NCI-H524 treated with DMSO at 0.1 percent for 48 hours (cell line): ENCODE measurements around the gene LRRFIP2.
"Not testable (repeated sequence)": the region's sequence is repeated elsewhere in the genome, so short reads cannot be mapped to it uniquely, and the experiment has no call there.

Source experiments
- DNase-seq: peaks from one replicate; lab custom pipeline; 2025; lab: John Stamatoyannopoulos, UW

LRRFIP2 gene

DNA sequence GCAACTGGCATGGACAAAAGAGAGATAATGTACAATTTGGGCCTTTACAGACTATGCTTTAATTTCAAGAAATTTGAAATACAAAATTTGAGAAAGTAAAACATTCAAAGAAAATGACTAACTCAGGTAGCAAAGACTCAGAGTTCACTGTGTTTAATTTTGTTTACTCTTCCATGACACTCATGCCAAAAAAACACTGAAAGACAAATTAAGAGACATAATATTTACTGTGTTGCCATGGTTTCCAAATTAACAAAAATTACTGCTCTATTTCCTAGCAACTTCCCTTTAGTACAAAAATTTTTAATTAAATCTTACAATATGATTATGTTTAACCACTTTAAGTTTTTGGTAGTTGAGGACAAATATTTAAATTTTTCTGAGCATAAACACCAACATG, 29.6 kb downstream of the LRRFIP2 start:
- DNase-seq = no peak

DNA sequence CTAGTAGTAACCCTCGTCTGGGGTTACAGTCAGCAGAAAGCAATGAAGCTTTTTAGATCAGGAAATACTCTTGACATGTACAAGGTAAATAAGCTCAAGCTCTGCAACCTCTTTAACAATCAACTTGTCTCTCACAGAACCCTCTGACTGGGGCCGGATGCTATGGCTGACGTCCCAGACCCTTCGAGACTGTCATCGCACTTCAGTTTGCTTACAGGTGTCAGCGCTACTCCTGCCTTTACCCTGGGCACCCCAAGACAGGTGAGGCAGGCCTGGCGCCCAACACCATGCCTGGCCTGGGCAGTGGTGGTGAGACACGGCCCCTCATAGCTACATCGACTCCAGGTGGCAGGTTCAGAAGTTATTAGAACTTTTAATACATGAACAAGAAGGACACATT, 30.6 kb downstream of the LRRFIP2 start:
- no peak for DNase-seq

- no peak for DNase-seq
Measured at GRCh38 chr3:37141676-37142075, 32.7 kb downstream of the LRRFIP2 start.

DNA sequence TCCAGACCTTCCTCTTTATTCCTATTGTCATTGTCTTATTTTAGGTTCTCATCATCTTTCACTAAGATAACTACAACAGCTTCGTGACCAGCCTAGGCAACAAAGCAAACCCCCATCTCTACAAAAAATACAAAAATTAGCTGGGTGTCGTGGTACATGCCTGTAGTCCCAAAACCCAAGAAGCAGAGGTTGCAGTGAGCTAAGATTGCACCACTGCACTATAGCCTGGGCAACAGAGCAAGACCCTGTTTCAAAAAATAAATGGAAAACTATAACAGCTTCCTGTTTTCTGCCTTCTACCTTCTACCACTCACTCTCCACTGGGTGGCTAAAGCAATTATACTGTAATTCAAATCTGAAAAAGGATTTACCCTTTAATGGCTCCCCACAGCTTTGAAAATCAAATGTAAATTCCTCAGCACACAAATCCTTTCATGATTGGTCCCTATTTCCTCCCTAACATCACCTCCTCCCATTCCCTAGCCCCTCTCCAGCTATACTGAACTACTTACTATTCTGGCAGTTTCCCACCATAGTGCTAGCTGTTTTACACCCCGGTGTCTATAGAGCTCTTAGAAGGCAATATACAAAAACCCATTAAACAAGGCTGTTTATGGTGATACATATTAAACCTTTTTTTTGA, 33.4 kb downstream of the LRRFIP2 start:
- DNase-seq = no peak

GRCh38 chr3:37139567-37140052, 34.8 kb downstream of the LRRFIP2 start:
- no peak for DNase-seq

- no peak for DNase-seq
Measured at GRCh38 chr3:37138816-37139215, 35.6 kb downstream of the LRRFIP2 start.

- no peak for DNase-seq
Measured at GRCh38 chr3:37137516-37137915, 36.9 kb downstream of the LRRFIP2 start.

DNA sequence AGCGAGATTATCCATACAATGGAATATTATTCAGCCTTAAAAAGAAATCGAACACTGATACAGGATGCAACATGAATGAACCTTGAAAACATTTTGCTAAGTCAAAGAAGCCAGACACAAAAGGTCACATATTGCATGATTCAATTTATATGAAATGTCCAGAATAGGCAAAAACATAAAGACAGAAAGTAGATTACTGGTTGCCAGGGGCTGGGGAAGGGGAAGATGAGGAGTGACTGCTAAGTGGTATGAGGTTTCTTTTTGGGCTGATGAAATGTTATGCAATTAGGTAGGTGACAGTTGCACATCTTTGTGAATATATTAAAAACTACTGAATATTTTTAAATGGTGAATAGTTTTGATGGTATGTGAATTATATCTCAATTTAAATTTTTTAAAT, 38.3 kb downstream of the LRRFIP2 start:
- DNase-seq = no peak

GRCh38 chr3:37135561-37135960, 38.8 kb downstream of the LRRFIP2 start:
- DNase-seq = no peak

DNA sequence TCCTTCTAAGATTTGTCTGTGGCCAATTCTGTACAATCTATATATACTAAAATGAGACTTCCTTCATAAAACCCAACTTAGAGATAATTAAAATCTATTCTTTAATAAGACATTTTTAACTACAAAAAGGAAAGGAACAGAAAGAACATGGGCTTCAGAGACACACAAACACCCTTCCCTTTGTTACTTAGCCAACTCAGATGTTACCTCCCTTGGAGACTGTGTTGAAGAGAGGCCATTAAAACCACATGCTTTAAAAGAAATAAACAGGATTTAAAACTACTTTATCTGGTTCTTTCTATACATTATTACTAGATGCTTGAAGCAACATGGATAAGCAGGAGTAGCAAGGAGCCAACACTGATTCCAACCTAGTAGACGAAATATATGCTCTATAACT, 42.0 kb downstream of the LRRFIP2 start:
- no peak for DNase-seq

DNA sequence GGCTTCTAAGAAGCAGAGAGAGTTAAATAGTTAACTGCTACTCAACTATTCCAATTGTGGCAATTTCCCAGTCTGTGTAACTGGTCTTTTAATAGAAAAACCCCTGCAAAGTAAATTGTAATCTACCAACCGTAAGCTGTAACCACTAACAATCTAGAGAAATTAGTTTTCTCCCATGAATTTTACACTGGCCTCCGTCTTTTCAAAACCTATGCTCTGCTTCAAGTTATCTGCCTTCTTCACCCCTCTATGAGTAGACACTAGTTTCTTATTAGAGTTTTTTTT, 42.6 kb downstream of the LRRFIP2 start:
- DNase-seq = no peak

GRCh38 chr3:37130984-37131859, 43.2 kb downstream of the LRRFIP2 start:
- no peak for DNase-seq

GRCh38 chr3:37130448-37130847, 43.9 kb downstream of the LRRFIP2 start:
- DNase-seq = no peak

DNA sequence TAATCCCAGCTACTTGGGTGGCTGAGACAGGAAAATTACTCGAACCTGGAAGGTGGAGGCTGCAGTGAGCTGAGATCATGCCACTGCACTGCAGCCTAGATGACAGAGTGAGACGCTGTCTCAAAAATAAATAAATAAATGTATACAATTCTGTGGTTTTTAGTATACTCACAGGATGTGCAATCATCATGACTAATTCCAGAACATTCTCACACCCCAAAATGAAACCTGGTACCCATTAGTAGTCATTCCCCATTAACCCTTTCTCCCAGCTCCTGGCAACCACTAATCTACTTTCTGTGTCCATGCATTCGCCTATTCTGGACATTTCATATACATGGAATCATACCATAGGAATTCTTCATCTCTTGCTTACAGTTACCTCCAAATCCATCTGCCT, 44.5 kb downstream of the LRRFIP2 start:
- DNase-seq = no peak

DNA sequence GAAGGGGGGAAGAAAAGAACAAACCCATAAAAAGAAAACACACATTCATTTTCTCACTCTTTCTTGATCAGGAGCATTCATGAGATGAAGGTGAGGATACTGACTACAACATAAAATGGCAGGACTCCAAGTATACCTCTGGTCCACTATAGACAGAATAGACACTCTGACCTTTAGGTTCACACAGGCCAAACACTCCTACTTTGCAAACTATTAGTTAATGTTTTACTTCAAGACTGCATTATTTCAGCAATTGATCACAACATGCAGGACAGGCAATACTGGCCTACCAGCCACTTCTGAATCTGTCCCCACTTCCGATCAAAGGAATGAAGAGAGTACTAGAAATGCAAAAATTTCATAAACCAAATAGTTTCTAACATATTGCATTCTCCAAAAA, 47.0 kb downstream of the LRRFIP2 start:
- DNase-seq = no peak

DNA sequence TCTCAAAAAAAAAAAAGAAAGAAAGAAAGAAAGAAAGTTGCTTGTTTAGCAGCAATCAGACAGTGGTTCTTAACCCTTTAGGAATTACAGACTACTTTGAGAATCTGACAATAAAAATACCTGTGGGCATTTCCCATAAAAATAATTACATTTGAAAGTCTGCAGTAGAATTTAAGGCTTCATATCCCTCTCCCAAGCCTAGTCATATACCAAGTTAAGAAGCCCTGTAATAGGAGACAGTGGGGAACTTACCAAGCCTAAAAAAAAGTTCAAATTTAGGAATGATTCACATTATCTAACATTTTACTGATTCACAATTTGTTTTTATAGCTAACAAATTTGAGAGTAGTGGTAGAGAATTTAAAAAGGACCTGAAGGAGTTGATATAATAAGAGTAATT, 47.5 kb downstream of the LRRFIP2 start:
- no peak for DNase-seq

- no peak for DNase-seq
Measured at GRCh38 chr3:37125195-37126073, 48.9 kb downstream of the LRRFIP2 start.

- DNase-seq = no peak
Measured at GRCh38 chr3:37124435-37124834, 49.9 kb downstream of the LRRFIP2 start.

- no peak for DNase-seq
Measured at GRCh38 chr3:37123292-37123691, 51.1 kb downstream of the LRRFIP2 start.

DNA sequence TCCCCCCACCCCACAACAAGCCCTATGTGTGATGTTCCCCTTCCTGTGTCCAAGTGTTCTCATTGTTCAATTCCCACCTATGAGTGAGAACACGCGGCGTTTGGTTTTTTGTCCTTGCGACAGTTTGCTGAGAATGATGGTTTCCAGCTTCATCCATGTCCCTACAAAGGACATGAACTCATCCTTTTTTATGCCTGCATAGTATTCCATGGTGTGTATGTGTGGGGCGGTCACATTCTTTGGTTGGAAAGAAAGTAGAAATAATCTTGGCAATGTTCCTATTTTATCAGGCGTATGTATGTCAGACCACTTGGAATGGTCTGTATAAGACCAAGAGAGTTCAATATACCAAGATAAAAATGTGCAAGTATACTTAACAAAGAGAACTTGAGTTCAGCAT, 52.3 kb downstream of the LRRFIP2 start:
- not testable (repeated sequence) for DNase-seq

GRCh38 chr3:37118163-37118562, 56.2 kb downstream of the LRRFIP2 start:
- DNase-seq = no peak

DNA sequence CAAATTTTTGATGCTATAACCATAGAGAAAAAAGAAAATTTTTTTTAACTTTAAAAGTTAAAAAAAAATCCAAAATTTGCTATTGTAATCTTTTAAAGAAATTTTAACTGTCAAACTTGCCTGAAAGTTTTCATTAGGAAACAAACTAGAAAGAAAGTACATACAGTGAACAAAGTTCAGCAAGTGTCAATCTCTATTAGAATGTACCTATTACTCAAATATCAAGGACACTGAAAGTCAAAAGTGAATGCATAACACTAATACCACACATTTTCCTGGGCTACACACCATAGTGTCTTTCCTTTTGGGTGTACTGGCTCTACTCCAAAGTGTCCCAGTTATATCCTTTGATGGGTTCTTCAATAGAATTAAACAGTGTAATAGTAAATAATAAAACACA, 56.8 kb downstream of the LRRFIP2 start:
- DNase-seq = no peak

GRCh38 chr3:37116998-37117397, 57.4 kb downstream of the LRRFIP2 start:
- no peak for DNase-seq
